NCI-H82 (cell line): ENCODE results near the gene OSBPL2.

Source experiments
- DNase-seq: peaks from one replicate; lab custom pipeline; 2025; lab: John Stamatoyannopoulos, UW

Gene OSBPL2

DNA sequence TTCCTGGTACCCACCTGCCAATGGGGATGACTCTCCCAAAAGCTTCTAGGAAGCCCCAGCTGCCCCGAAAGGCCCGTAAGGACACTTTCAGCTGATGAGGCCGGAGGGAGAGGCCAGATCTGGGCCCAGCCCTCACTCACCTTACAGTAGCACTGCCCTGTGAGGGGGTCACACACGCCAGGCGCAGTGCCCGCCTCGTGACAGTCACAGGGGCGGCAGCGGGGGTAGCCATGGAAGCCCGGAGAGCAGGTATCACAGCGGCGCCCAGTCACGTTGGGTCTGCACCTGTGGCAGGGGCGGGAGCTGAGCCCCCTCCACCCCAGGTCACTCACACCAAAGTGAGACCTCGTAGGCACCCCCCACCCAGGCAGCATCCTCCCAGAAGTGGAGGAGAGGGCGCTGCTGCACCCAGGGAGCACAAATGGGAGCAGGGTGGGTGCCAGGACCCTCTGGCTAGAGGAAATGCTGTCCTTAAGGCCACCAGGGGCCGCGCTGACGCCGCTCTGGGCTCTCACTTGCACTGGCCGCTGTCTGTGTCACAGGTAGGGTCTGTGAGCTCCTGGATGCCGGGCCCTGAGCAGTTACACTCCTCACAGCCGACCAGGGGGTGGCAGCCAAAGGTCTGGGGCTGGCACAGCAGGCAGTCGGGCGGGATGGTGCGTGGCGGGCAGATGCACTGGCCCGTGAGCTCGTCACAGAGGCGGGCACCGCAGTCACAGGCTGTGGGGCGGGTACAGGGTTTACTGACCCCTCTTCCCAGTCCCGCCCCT lies 89.6 kb downstream of the OSBPL2 start:
- peak; percentile 23 for DNase-seq

GRCh38 chr20:62328684-62329388 lies 90.5 kb downstream of the OSBPL2 start:
- DNase-seq: no peak

DNA sequence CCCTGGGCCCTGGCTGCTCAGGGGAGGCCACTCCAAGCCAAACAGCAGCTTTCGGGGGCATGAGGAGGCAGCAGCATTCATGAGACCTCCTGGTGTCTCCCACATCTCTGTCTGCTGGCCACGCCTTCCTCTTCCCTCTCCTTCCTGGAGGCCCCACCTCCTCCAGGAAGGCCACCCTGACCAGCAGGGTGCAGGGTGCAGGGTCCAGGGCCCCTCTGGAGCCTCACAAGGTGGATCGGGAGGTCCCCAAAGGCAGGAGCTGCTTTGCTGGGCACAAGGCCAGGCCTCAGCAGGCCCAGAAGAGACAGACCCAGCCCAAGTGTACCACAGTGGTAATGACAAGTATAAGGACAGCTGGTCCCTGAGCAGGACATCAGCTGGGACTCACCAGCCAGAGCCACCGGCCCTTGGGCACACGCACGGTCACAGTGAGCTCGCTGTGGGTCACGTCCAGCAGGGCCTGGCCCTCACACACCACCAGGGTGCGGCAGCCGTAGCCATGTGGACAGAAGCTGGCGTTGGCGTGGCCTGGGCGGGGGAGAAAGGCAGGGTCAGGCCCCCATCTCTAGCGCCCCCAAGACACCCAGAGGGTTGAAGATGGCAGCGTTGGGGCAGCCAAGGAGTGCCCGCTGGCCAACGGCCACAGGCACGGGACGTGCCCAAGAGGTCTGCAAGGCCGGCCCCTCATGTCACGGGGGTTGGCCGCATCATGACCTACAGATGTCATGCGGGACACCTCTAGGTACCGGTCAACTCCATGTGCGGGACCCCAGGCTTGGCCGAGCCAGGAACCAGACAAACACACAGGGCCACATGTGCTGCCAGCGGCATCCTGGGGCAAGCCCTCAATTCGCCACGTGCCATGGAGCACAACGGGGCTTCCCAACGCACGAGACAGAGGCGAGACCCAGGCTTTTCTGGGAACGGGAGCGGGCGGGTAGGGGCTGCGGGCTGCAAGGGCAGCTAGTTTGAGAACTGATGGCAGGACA lies 91.4 kb downstream of the OSBPL2 start:
- DNase-seq: no peak

GRCh38 chr20:62330576-62331317 lies 92.4 kb downstream of the OSBPL2 start:
- no peak for DNase-seq

DNA sequence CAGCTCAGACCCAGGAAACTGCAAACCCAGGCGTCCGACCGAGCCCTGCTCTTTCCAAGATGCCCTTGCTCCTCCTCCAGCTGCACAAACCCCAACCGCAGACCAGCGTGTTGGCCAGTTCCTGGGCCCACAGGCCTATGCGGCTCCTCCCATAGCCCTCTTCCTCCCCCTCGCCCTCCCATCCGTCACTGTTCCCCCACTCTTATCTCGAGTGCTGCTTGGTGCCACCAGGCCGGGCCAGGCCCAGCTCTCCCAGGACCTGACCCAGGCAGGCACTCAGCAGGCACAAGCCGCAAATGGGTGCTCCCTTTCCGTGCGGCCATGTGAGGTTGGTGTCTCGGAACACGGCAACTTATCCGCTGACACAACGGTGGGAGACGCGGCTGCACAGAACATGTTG lies 93.0 kb downstream of the OSBPL2 start:
- no peak for DNase-seq

- DNase-seq: no peak
These were observed 94.1 kb downstream of the OSBPL2 start for GRCh38 chr20:62332421-62332820.

- no peak for DNase-seq
These were observed 94.9 kb downstream of the OSBPL2 start for GRCh38 chr20:62332989-62333819.

DNA sequence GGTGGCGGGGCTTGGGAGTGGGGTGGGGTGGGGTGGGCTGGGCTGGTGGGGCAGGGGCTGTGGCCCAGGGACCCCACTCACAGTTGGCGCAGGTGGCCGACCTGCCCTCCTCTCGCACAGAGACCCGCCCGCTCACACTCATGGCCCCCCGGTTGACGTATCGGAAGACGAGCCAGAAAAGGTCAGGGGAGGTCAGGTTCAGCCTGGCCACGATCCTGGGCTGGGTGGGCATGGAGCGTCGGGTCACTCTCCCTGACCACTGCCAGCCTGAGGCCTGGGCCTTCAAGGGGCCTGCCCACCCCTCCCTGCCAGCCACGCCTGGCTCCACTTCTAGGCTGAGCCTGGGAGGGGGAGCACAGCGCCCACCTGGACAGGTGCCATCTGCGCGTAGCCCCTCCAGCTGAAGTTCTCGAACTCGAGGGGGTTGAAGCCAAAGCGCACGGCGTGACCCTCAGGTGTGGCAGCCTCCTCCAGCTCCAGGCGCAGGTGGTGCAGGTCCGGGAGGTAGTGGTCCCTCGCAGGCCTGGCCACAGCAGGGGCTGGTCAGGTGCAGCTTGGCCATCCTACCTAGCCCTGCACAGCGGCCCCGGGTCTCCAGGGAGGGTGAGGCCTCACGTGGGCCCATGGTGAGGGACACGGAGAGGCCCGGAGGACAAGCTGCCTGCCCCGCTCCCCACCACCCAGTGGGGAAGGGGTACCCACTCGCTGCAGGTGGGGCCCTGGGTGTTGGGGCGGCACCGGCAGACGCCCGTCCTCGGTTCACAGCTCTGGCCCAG lies 95.7 kb downstream of the OSBPL2 start:
- DNase-seq: no peak

DNA sequence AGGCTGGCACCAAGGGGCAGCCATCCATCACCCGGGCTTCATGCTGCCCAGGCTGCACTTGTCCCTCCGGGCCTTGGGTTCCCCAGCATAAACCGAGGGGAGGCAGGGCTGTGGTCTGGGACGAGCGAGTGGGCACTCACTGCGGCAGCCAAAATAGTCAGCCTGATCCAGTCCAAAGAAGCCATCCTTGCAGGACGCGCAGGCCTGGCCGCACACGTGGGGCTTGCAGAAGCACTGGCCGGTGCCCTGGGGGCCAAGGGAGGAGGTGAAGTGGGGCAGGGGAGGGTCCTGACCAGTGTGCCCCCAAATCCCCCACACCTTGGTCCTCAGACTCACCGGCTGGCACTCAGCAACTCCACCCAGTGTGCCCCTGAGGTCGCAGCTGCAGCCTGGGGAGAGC lies 96.6 kb downstream of the OSBPL2 start:
- no peak for DNase-seq

DNA sequence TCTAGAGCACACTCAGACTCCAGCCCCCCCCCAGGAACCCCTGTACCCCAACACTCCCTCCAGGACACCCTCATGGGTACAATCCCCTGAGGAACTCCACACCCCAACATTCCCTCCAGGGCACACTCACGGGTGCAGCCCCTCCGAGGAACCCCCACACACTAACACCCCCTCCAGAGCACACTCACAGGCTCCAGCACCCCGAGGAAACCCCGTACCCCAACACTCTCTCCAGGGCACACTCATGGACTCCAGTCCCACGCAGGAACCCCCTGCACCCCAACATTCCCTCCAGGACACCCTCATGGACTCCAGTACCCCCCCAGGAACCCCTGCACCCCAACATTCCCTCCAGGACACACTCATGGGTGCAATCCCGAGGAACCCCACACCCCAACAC lies 97.2 kb downstream of the OSBPL2 start:
- DNase-seq: no peak

- no peak for DNase-seq
These were observed 98.0 kb downstream of the OSBPL2 start for GRCh38 chr20:62336329-62336728.

GRCh38 chr20:62336775-62337557 lies 98.6 kb downstream of the OSBPL2 start:
- DNase-seq: no peak

- no peak for DNase-seq
These were observed 99.4 kb downstream of the OSBPL2 start for GRCh38 chr20:62337558-62338293.

GRCh38 chr20:62338294-62338620 lies 99.9 kb downstream of the OSBPL2 start:
- DNase-seq: no peak

- no peak for DNase-seq
These were observed 101.3 kb downstream of the OSBPL2 start for GRCh38 chr20:62339647-62340062.

GRCh38 chr20:62342910-62343309 lies 104.6 kb downstream of the OSBPL2 start:
- DNase-seq: no peak

GRCh38 chr20:62344092-62344491 lies 105.8 kb downstream of the OSBPL2 start:
- DNase-seq: no peak

- no peak for DNase-seq
These were observed 106.5 kb downstream of the OSBPL2 start for GRCh38 chr20:62344782-62345181.
